Astrocyte of the spinal cord (primary cell): ENCODE data around the gene SCRN1.

Source experiments
- DNase-seq: peaks from one replicate; pipeline ENCODE4 v3.0.0; 2011; ENCODE audit warnings: low read depth, low spot score
- H3K4me3 ChIP-seq: 2 replicates; pipeline ENCODE4 v1.5.1; 2011; ENCODE audit warnings: low read depth, mild to moderate bottlenecking, low read length, moderate library complexity
- CTCF ChIP-seq: IDR thresholded peaks from 2 replicates; pipeline ENCODE4 v1.5.1; 2012; ENCODE audit warnings: low read depth, mild to moderate bottlenecking, low read length, inconsistent platforms
- in situ Hi-C: cut with HindIII; loops from 2 replicates; pipeline ENCODE4 v1.10.0; 2017; ENCODE audit warnings: low sequenced_read_pairs

Gene SCRN1

GRCh38 chr7:29890251-29890650 lies 99.3 kb downstream of the SCRN1 start:
- TF ChIP-seq CTCF, result no peak
- DNase-seq, result no peak
- in situ Hi-C loops, result no loop called here
- no peak overlapping the region for H3K4me3 ChIP-seq

GRCh38 chr7:29889288-29889687 lies 100.3 kb downstream of the SCRN1 start:
- DNase-seq, result no peak
- H3K4me3 ChIP-seq, result no peak overlapping the region
- in situ Hi-C loops, result no loop called here
- no peak for TF ChIP-seq CTCF

GRCh38 chr7:29888006-29888405 lies 101.6 kb downstream of the SCRN1 start:
- no peak for TF ChIP-seq CTCF
- in situ Hi-C loops, result no loop called here
- no peak for DNase-seq
- no peak overlapping the region for H3K4me3 ChIP-seq

- in situ Hi-C loops, result no loop called here
Measured at GRCh38 chr7:29886827-29887226, 102.8 kb downstream of the SCRN1 start.

GRCh38 chr7:29885626-29886025 lies 104.0 kb downstream of the SCRN1 start:
- no peak for TF ChIP-seq CTCF
- H3K4me3 ChIP-seq, result no peak overlapping the region
- DNase-seq, result no peak
- in situ Hi-C loops, result no loop called here

More at GRCh38 chr7:29886827-29887226, 102.8 kb downstream of the SCRN1 start:
- no peak for TF ChIP-seq CTCF
- H3K4me3 ChIP-seq, result no peak overlapping the region
- DNase-seq, result no peak

GRCh38 chr7:29884399-29885272 lies 105.0 kb downstream of the SCRN1 start:
- DNase-seq, result no peak
- in situ Hi-C loops, result no loop called here
- no peak overlapping the region for H3K4me3 ChIP-seq
- TF ChIP-seq CTCF, result no peak
